Astrocyte of the spinal cord (primary cell): ENCODE measurements around the gene ALOX5.

ENCODE experiments used
- DNase-seq: peaks from one replicate; pipeline ENCODE4 v3.0.0; 2011; ENCODE audit warnings: low read depth, low spot score
- H3K4me3 ChIP-seq: 2 replicates; pipeline ENCODE4 v1.5.1; 2011; ENCODE audit warnings: low read depth, mild to moderate bottlenecking, low read length, moderate library complexity
- in situ Hi-C: cut with HindIII; loops from 2 replicates; pipeline ENCODE4 v1.10.0; 2017; ENCODE audit warnings: low sequenced_read_pairs
- TF ChIP-seq, protein P1 (sequence below): IDR thresholded peaks from 2 replicates; pipeline ENCODE4 v1.5.1; 2012; ENCODE audit warnings: low read depth, mild to moderate bottlenecking, low read length, inconsistent platforms

ALOX5 gene

DNA sequence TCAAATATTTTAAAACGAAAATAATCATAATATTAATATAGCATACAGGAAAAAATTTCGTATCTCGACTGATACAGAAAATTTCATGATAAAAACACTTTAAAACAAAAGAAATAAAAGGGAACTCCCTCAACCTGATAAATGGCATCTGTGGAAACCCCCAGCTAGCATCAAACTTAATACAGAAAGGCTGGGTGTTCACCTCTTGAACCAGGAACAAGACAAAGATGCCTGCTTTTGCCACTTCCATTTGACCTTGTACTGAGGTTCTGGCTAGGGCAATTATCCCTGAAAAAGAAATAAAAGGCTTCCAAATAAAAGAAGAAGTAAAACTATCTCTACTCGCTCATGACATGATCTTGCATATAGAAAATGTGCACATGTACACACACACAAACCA, 2.5 kb upstream of the ALOX5 start:
- TF ChIP-seq, protein P1, sequence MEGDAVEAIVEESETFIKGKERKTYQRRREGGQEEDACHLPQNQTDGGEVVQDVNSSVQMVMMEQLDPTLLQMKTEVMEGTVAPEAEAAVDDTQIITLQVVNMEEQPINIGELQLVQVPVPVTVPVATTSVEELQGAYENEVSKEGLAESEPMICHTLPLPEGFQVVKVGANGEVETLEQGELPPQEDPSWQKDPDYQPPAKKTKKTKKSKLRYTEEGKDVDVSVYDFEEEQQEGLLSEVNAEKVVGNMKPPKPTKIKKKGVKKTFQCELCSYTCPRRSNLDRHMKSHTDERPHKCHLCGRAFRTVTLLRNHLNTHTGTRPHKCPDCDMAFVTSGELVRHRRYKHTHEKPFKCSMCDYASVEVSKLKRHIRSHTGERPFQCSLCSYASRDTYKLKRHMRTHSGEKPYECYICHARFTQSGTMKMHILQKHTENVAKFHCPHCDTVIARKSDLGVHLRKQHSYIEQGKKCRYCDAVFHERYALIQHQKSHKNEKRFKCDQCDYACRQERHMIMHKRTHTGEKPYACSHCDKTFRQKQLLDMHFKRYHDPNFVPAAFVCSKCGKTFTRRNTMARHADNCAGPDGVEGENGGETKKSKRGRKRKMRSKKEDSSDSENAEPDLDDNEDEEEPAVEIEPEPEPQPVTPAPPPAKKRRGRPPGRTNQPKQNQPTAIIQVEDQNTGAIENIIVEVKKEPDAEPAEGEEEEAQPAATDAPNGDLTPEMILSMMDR = no peak
- in situ Hi-C loops = no loop called here
- H3K4me3 ChIP-seq = no peak overlapping the region
- DNase-seq = no peak

DNA sequence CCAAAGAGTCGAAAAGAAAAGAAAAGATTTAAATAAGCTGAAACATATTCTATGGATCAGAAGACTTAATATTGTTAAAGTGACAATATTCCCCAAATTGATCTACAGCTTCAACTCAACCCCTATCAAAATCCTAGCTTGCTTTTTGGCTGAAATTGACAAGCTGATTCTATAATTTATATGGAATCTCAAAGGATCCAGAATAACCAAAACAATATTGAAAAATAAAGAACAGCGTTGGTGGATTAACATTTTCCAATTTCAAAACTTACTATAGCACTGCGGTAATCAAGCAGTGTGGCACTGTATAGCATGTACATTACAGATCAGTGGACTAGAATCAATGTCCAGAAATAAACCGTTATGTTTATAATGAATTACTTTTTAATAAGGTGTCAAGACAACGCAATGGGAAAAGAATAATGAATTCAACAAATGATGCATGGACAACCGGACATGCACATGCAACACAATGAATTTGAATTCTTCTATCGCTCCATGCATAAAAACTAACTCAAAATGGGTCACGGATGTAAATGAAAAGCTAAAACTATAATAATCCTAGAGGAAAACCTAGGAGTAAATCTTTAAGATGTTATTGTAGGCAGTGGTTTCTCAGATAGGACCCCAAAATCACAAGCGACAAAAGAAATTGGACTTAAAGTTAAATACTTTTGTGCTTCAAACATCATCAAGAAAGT, 1.6 kb upstream of the ALOX5 start:
- no peak overlapping the region for H3K4me3 ChIP-seq
- no peak for DNase-seq
- TF ChIP-seq, protein P1 = no peak
- in situ Hi-C loops = no loop called here

DNA sequence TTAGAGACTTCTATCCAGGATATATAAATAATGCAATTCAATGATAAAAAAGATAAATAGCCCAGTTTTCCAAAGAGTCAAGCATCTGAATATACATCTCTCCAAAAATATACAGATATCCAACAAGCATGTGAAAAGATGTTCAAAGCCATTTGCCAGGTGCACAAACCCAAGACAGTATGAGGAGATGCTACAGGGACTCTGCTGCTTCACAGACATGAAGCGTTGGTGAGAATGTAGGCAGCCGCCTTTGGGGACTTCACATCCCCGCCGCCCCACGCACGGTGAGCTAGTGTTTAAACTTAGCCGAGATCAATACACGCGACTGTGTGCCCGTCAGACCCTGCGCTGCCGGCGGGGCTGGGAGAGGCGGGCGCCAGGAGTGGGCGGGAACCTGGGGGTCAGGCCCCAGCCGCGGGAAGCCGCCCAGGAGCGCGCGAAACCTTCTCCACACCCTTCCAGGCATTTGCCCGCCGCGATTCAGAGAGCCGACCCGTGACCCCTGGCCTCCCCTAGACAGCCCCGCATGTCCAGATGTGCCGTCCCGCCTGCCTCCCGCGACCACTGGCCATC, 927 bp upstream of the ALOX5 start:
- no peak overlapping the region for H3K4me3 ChIP-seq
- in situ Hi-C loops = no loop called here
- TF ChIP-seq, protein P1 = no peak
- DNase-seq = no peak

DNA sequence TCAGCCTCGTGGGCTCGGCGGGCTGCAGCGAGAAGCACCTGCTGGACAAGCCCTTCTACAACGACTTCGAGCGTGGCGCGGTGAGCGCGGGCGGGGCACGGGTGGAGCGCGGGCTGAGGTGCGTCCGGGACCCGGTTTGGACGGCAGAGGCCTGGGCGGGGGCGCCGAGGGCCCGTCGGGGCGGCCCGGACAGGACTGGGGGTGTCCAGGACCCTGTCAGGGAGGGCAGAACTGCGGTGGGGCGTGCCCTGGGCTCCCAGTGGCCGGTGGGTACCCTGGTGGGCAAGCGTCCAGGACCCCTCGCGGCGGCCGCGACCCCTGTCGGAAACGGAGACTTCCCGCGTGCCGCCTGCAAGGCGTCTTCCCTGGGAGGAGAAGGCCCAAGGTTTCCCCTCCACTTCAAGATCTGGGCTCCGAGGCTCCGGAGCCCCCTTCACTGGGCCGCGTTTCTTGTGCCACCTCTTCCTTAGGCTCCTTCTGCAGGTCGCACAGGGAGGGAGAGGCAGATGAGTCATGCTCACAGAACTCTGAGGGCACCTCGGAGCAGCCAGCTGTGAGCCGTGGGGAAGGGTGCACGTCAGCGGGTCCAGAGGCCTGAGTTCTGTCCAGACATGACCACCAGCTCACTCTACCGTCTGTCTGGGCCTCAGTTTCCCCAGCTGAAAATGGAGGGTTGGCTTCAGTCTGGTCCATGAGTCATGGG, 485 bp downstream of the ALOX5 start:
- no peak overlapping the region for H3K4me3 ChIP-seq
- in situ Hi-C loops = no loop called here
- TF ChIP-seq, protein P1 = no peak
- no peak for DNase-seq

DNA sequence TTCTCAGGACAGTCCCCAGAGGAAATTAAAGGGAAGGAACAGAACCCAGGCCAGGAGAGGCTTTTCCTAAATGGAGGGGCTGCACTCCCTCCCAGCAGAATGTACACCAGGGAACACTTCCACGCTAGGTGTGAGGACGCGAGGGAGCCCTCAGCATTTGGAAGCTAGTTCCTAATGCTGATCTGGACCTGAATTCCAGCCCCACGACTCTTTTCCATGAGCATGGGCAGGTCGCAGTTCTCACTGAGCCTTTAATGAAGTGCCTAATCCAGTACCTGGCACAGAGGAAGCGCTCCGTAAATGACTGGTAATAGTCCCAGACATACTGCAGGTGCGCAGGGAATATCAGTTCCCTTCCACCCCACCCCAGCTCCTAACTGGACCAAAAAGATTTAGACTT, 1.1 kb downstream of the ALOX5 start:
- TF ChIP-seq, protein P1 = no peak
- in situ Hi-C loops = no loop called here
- no peak overlapping the region for H3K4me3 ChIP-seq
- no peak for DNase-seq

DNA sequence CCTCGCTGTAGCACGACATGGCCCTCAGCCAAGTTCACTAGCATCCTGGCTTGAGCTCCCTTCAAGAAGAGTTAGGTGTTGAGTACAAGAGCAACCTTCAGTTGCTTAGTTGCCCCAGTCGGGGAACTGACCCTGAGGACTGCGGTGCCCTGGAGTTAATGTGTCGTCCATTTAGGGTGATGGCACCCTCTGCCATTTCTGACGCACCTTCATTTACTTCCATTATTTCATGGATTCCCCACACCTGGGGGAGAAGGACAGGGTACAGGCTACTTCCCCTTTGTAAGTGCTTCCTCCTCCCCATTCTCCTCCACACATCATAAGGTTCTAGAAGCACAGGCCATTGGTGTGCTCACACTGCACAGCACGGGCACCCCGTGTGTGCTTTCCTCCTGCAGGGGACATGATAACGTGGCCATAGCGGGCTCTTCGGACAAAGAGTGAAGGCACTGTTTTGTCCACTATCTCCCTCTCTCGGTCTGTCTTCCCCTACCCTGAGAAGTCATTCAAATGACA, 1.8 kb downstream of the ALOX5 start:
- TF ChIP-seq, protein P1 = no peak
- DNase-seq = no peak
- no peak overlapping the region for H3K4me3 ChIP-seq
- in situ Hi-C loops = no loop called here
